ENCODE results near the gene MINAR1. TPM values are rescaled to one million over a fixed set of nuclear protein-coding genes. Genes with fewer than 3 reads are reported as not detected.

The MINAR1 gene
- total RNA-seq, 1 donor from 2014 or later: 0.05 TPM

DNA sequence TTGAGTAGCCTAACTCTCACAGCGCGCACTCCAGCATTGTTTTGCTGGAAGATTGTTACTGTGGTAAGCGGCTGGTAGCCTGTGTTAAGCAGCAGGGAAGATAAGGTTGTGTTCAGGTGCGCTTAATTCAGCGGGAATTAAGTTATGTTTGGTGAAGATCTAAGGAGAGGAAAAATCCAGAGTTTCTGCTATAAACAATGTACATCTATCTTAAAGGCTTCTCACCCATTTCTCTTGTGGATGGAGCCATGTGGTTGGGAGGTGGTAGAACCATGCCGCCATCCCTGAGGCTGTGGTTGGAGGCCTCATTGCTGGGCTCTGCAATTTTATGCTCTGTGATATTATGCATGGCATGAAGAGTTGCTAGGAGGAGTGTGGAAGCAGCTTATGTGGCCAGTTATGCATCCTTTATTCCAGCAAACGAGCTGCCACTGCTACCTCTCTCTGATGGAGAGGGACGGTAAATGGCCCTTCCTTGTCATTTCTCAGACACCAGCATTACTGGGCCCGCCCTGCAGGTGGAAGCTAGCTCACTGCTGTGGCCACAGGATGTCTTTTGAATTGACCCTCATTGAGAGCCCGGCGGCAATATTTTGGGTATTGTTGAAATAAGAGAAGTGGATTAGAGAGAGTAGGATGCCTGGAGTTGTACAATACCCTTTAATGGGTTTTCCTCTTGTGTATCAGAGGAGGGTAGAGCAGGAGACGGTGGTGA, 1.3 kb downstream of the MINAR1 start:
- Histone ChIP-seq H3K27ac (replicated peaks) (no peak overlapping the region), H3K27me3 (ENCODE audit: low read depth) (peaks cover 87% of the 10 kb centered on the region), H3K4me3 (no peak overlapping the region), H3K4me1 (peaks cover 17% of the 10 kb centered on the region), H3K36me3 (no peaks in the 10 kb centered on the region), H3K9me3 (replicated peaks) (no peaks in the 10 kb centered on the region)
- DNase-seq: no peak
- TF ChIP-seq, protein P1, sequence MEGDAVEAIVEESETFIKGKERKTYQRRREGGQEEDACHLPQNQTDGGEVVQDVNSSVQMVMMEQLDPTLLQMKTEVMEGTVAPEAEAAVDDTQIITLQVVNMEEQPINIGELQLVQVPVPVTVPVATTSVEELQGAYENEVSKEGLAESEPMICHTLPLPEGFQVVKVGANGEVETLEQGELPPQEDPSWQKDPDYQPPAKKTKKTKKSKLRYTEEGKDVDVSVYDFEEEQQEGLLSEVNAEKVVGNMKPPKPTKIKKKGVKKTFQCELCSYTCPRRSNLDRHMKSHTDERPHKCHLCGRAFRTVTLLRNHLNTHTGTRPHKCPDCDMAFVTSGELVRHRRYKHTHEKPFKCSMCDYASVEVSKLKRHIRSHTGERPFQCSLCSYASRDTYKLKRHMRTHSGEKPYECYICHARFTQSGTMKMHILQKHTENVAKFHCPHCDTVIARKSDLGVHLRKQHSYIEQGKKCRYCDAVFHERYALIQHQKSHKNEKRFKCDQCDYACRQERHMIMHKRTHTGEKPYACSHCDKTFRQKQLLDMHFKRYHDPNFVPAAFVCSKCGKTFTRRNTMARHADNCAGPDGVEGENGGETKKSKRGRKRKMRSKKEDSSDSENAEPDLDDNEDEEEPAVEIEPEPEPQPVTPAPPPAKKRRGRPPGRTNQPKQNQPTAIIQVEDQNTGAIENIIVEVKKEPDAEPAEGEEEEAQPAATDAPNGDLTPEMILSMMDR (IDR thresholded peaks at IDR 0.05; ENCODE audit: borderline replicate concordance): no peak
- intact Hi-C loops (cut with micrococcal nuclease): no loop called here

DNA sequence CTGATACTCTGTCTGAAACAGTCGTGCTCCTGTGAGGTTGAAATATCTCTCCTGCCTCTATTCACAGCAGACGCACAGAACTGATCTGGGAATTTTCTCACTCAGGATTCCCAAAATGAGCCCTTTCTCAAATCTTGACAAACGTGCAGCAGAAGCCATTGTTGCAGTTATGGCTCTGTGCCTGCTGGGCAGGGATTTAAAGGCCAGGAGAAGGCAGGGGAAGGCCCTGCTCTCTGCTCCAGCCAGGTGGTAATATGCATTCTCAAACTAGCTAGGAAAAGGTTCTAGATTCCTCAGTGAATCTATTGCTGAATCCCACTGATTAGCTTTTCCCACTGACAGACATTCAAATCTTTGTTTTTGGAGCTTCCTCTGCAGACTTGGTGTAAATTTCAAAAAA, 2.2 kb downstream of the MINAR1 start:
- Histone ChIP-seq H3K9me3 (replicated peaks) (no peaks in the 10 kb centered on the region), H3K4me3 (no peak overlapping the region), H3K27me3 (ENCODE audit: low read depth) (peaks cover 78% of the 10 kb centered on the region), H3K36me3 (no peaks in the 10 kb centered on the region), H3K4me1 (peaks cover 17% of the 10 kb centered on the region), H3K27ac (replicated peaks) (no peak overlapping the region)
- intact Hi-C loops (cut with micrococcal nuclease): no loop called here
- no peak for DNase-seq
- TF ChIP-seq, protein P1 (IDR thresholded peaks at IDR 0.05; ENCODE audit: borderline replicate concordance): no peak

GRCh38 chr15:79436037-79436780, 4.1 kb downstream of the MINAR1 start:
- TF ChIP-seq, protein P1 (IDR thresholded peaks at IDR 0.05; ENCODE audit: borderline replicate concordance): no peak
- Histone ChIP-seq H3K4me1 (peaks cover 17% of the 10 kb centered on the region), H3K27ac (replicated peaks) (no peak overlapping the region), H3K27me3 (ENCODE audit: low read depth) (peaks cover 59% of the 10 kb centered on the region), H3K9me3 (replicated peaks) (no peaks in the 10 kb centered on the region), H3K4me3 (no peak overlapping the region), H3K36me3 (no peaks in the 10 kb centered on the region)
- intact Hi-C loops (cut with micrococcal nuclease): no loop called here
- DNase-seq: no peak

GRCh38 chr15:79437275-79438000, 5.3 kb downstream of the MINAR1 start:
- Histone ChIP-seq H3K36me3 (no peaks in the 10 kb centered on the region), H3K27me3 (ENCODE audit: low read depth) (peaks cover 47% of the 10 kb centered on the region), H3K9me3 (replicated peaks) (no peaks in the 10 kb centered on the region), H3K27ac (replicated peaks) (no peak overlapping the region), H3K4me3 (no peak overlapping the region), H3K4me1 (peaks cover 6% of the 10 kb centered on the region)
- DNase-seq: no peak
- TF ChIP-seq, protein P1 (IDR thresholded peaks at IDR 0.05; ENCODE audit: borderline replicate concordance): no peak
- intact Hi-C loops (cut with micrococcal nuclease): no loop called here

- Histone ChIP-seq H3K9me3 (replicated peaks) (no peaks in the 10 kb centered on the region), H3K36me3 (no peaks in the 10 kb centered on the region), H3K4me1 (no peaks in the 10 kb centered on the region), H3K27me3 (ENCODE audit: low read depth) (peaks cover 29% of the 10 kb centered on the region), H3K4me3 (no peak overlapping the region), H3K27ac (replicated peaks) (no peak overlapping the region)
- TF ChIP-seq, protein P1 (IDR thresholded peaks at IDR 0.05; ENCODE audit: borderline replicate concordance): no peak
- intact Hi-C loops (cut with micrococcal nuclease): no loop called here
- DNase-seq: no peak
Observed at GRCh38 chr15:79439236-79439635, 7.1 kb downstream of the MINAR1 start.

All from left ventricle myocardium inferior (tissue), 1 donor.